Non-pigmented ciliary epithelial cell (primary cell): ENCODE data around the gene FNDC10.
"Not testable (repeated sequence)": the region's sequence is repeated elsewhere in the genome, so short reads cannot be mapped to it uniquely, and the experiment has no call there.

ENCODE experiments used
- DNase-seq: peaks from one replicate; pipeline ENCODE4 v3.0.0-alpha.2; 2010; ENCODE audit warnings: low read depth

The FNDC10 gene

GRCh38 chr1:1599935-1600860, at the start of gene FNDC10:
FNDC10 (minus strand) TSS chr1:1600135; CDS start chr1:1600015, 120 bp downstream.
- no peak for DNase-seq

GRCh38 chr1:1648265-1648664, 48.3 kb upstream of the FNDC10 start:
- DNase-seq = not testable (repeated sequence)

- not testable (repeated sequence) for DNase-seq
These were observed 47.8 kb upstream of the FNDC10 start for GRCh38 chr1:1647567-1648241.

GRCh38 chr1:1646326-1646725, 46.4 kb upstream of the FNDC10 start:
- DNase-seq = not testable (repeated sequence)

- not testable (repeated sequence) for DNase-seq
These were observed 41.0 kb upstream of the FNDC10 start for GRCh38 chr1:1640711-1641461.

- not testable (repeated sequence) for DNase-seq
These were observed 40.1 kb upstream of the FNDC10 start for GRCh38 chr1:1640081-1640480.

- not testable (repeated sequence) for DNase-seq
These were observed 39.4 kb upstream of the FNDC10 start for GRCh38 chr1:1639368-1639767.

- DNase-seq = not testable (repeated sequence)
These were observed 38.6 kb upstream of the FNDC10 start for GRCh38 chr1:1638528-1638927.

GRCh38 chr1:1637479-1637875, 37.5 kb upstream of the FNDC10 start:
- not testable (repeated sequence) for DNase-seq

- not testable (repeated sequence) for DNase-seq
These were observed 36.9 kb upstream of the FNDC10 start for GRCh38 chr1:1636621-1637478.

- DNase-seq = not testable (repeated sequence)
These were observed 34.7 kb upstream of the FNDC10 start for GRCh38 chr1:1634613-1635012.

- DNase-seq = not testable (repeated sequence)
These were observed 33.5 kb upstream of the FNDC10 start for GRCh38 chr1:1633409-1633808.

GRCh38 chr1:1631782-1632420, 32.0 kb upstream of the FNDC10 start, which contains the start of gene MMP23B:
MMP23B (plus strand) TSS chr1:1632173; CDS start chr1:1632219, 46 bp downstream.
- no peak for DNase-seq

- no peak for DNase-seq
These were observed 31.2 kb upstream of the FNDC10 start for GRCh38 chr1:1630965-1631781.

- no peak for DNase-seq
These were observed 30.4 kb upstream of the FNDC10 start for GRCh38 chr1:1630191-1630964.

GRCh38 chr1:1629430-1630190, 29.7 kb upstream of the FNDC10 start:
- no peak for DNase-seq

- no peak for DNase-seq
These were observed 29.0 kb upstream of the FNDC10 start for GRCh38 chr1:1628754-1629429.
